PFSK-1 (cell line): ENCODE measurements around the gene TNPO3.

ENCODE experiments used
- SIN3A ChIP-seq: IDR thresholded peaks from 2 replicates; pipeline ENCODE4 v1.6.1; 2012; ENCODE audit warnings: mild to moderate bottlenecking, low read length, moderate library complexity, borderline replicate concordance; ENCODE audit not compliant: insufficient read depth
- TAF1 ChIP-seq: IDR thresholded peaks from 2 replicates; pipeline ENCODE4 v1.6.1; 2012; ENCODE audit warnings: low read length, control low read depth, borderline replicate concordance; ENCODE audit not compliant: insufficient read depth

GRCh38 chr7:129009437-129009836 lies 45.5 kb downstream of the TNPO3 start:
- TF ChIP-seq TAF1 (no peak), SIN3A (no peak)
